Measurements from ENCODE around the gene C10orf90.
"Not testable (repeated sequence)": the region's sequence is repeated elsewhere in the genome, so short reads cannot be mapped to it uniquely, and the experiment has no call there.

The C10orf90 gene

DNA sequence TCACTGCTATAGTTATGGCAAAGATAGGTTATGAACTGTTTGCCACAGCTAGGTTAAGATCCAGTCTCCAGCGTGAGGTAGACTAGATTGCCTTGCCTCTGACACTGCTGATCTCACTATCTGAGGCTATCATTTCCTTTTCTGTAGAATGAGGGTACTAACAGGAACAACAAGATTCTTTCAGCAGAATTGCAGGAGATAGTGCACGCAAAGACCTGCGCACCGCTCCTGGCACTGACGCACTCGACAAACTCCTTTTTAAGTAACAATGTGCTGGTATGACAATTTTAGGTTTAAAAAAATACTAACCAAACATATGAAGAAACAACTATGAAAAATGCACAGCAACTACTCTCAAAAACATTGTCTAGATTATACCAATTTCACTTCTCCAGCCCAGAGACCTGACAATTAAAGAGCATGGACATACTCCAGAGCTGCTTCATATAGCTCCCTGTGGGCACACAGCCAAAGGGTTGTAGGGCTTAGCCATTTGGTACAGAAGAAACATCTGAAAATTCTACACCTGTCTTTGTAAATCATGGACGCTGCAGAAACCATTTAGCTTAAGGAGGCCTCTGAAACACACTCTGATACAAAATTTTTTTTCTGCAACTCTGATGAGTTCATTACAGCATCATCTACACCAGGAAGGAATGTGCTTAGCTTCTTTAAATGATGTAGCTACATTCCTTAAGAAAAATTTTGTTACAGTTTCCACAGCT is 290.0 kb downstream of the C10orf90 start:
- DNase-seq, result no peak

- DNase-seq, result not testable (repeated sequence)
Measured at GRCh38 chr10:126379166-126379565, 291.3 kb downstream of the C10orf90 start.

- DNase-seq, result no peak
Measured at GRCh38 chr10:126376956-126377355, 293.5 kb downstream of the C10orf90 start.

DNA sequence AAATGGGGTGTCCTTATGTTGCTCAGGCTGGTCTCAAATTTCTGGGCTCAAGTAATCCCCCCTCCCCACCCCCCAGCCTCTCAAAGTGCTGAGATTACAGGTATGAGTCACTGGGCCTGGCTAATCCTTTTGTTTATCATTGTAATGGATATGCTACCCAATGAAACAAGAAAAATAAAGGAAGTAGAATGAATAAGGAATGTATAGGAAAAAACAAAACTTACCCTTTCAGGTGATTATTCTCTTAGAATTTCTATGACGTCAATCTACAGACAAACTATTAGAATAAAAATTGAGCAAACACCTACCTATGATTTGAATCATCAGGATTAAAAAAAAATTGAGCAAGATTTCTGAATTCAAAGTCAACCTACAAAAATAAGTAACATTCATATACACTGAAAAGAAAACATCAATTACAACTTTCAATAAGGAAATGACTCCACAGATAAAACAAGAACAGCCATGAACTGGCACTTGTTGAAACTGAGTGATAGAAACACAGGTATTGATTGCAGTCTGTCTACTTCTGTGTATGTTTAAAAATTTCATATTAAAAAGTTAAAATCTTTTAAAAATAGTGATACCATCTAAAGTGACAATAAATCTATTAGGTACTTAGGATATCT is 294.5 kb downstream of the C10orf90 start:
- no peak for DNase-seq

DNA sequence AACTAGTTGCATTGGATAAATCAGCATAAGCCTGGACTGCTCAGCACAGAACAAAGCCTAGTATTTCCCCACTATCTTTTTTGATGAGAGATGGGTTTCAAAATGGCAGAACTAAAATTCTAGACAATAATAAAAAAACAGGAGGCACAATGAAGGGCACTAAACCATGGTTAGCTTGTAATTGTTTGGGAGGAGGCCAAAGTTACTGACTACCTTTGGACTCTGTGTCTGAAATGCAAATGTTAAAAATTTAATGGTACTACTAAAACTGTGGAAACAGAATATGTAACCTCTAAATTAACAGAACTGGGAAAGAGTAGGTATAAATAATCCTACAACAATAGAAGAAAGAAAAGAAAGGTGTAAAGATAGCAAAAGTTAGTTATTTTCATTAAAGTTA is 295.2 kb downstream of the C10orf90 start:
- DNase-seq, result no peak
